SK-N-MC (cell line): ENCODE data around the gene TMED8.
"Not testable (repeated sequence)": the region's sequence is repeated elsewhere in the genome, so short reads cannot be mapped to it uniquely, and the experiment has no call there.

Experiments
- DNase-seq: peaks from one replicate; pipeline ENCODE4 v3.0.0-alpha.2; 2011; ENCODE audit warnings: low read depth, low spot score
- H3K27ac ChIP-seq: fragments of 200-600 bp; sonication (generic); 2 replicates; pipeline ENCODE4 v1.5.1; 2016; ENCODE audit warnings: mixed run types
- H3K36me3 ChIP-seq: fragments of 200-600 bp; sonication (generic); 2 replicates; pipeline ENCODE4 v1.6.1; 2017; ENCODE audit warnings: antibody characterized with exemption, low read length, mixed read lengths; ENCODE audit not compliant: insufficient read depth
- H3K4me3 ChIP-seq: fragments of 200-600 bp; sonication (generic); 2 replicates; pipeline ENCODE4 v1.5.1; 2016
- H3K9ac ChIP-seq: fragments of 200-600 bp; sonication (generic); 2 replicates; pipeline ENCODE4 v1.8.0; 2017; ENCODE audit warnings: mixed run types, mixed read lengths; ENCODE audit not compliant: insufficient read length
- H3K9me3 ChIP-seq: fragments of 200-600 bp; sonication (generic); 2 replicates; pipeline ENCODE4 v1.6.1; 2017; ENCODE audit warnings: low read depth, mild to moderate bottlenecking, antibody characterized with exemption, low read length, moderate library complexity, mixed read lengths
- EZH2 ChIP-seq: fragments of 200-600 bp; sonication (generic); IDR thresholded peaks from one replicate; pipeline ENCODE4 v1.6.1; 2017; ENCODE audit warnings: antibody characterized with exemption
- FOXP2 ChIP-seq: optimal IDR thresholded peaks from 2 replicates; pipeline ENCODE3; 2011; ENCODE audit warnings: mild to moderate bottlenecking, moderate library complexity; ENCODE audit not compliant: insufficient read depth; ENCODE audit errors: extremely low read length, control extremely low read depth
- POLR2AphosphoS5 ChIP-seq: IDR thresholded peaks from 2 replicates; pipeline ENCODE4 v1.6.1; 2012; ENCODE audit warnings: mild to moderate bottlenecking, low read depth, low read length, borderline replicate concordance

Gene TMED8, protein sequence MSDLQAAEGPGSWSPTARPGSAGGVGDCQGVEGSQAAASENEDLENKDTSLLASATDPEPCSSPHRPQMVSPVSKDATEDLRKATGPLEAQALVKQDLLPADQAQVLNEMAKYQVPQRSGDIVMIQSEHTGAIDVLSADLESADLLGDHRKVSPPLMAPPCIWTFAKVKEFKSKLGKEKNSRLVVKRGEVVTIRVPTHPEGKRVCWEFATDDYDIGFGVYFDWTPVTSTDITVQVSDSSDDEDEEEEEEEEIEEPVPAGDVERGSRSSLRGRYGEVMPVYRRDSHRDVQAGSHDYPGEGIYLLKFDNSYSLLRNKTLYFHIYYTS

DNA sequence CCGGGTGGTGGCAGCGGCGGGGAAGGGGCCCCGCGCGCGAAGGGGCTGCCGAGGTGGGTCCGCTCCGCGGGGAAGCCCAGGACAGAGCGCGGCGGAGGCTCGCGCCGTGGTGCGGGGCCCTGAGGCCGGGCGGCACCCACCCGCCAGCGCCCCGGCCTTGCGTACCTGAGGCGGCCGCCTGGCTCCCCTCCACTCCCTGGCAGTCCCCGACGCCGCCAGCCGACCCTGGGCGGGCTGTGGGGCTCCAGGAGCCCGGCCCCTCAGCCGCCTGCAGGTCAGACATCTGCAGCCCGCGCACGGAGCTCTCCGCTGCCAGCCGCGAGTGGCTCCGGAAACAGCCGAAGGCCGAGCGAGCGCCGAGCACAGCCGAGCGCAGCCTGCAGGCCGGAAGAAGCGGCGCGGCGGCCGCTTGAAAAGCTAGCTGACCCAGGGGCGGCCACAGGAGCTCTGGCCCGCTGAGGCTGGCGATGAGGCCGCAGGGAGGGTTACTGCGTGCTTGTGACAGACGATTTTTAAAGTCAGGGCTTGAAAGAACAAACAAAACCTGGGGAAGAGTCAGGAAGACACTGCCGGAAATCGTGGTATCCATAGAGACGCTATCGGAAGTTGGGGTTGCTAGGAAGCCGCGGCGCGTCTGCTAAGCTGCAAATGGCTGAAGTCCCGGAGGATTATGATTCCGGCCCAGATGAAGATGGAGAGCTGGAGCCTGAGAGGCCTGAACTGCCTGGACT, at the start of gene TMED8, which contains the start of gene SAMD15:
Gene TMED8 (minus strand): TSS at position 324 of the 731 bp plus-strand sequence. CDS start 41 bp downstream, at position 283.
Gene SAMD15 (plus strand): TSS at position 609 of the 731 bp plus-strand sequence. CDS start 40 bp downstream, at position 649.
- DNase-seq, result peak; percentile 45
- no peaks in the 10 kb centered on the region for H3K36me3 ChIP-seq
- H3K9me3 ChIP-seq, result no peaks in the 10 kb centered on the region
- peak within 1 kb of the TSS; percentile 57; the same call in 1 of the 2 replicates for H3K27ac ChIP-seq
- peak within 1 kb of the TSS; percentile 93 for H3K4me3 ChIP-seq
- TF ChIP-seq FOXP2, result no peak
- TF ChIP-seq POLR2AphosphoS5, result peak; percentile 80
- TF ChIP-seq EZH2, result no peak
- peak within 1 kb of the TSS; percentile 83 for H3K9ac ChIP-seq

DNA sequence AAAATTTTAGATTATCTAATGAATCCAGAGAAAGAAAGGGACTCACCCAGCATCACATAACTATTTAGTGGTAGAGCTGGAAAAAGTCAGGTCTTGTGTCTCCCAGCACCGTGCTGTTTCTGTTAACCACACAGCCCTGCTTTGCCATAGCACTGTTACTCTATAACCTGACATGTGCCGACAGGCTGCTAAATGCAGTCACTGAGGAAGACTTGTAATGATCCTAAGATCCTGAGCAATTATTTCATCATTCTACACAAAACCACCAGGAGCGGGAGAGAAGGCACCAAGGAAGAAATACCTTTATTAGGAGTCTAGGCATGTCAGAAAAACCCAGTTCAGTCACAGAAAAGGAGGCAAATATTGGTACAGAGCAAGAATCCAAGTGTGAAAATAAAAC, 49.5 kb upstream of the TMED8 start:
- peaks cover 30% of the 10 kb centered on the region; the same call in 1 of the 2 replicates for H3K36me3 ChIP-seq
- no peak overlapping the region for H3K9ac ChIP-seq

DNA sequence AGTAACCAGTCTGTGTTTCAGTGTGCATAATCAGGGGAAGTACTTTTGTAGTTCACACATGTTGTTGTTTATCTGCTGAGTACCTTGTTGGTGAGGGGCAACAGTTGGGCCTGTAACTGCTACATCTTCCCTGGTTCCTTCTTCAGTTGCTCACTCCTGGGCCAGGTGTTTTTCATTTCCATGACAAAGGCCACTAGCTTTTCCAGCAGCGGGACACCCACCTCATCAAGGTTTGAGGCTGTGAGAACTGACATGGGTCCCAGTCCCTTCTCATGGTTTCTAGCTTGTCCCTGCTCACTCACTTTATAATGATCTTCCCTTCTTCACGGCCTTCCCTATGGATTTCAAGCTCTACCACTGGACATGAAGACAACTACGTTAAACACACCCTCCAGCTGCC, 48.0 kb upstream of the TMED8 start:
- no peak for TF ChIP-seq EZH2
- TF ChIP-seq FOXP2, result no peak
- no peak for TF ChIP-seq POLR2AphosphoS5
- Histone ChIP-seq H3K9ac (no peak overlapping the region), H3K9me3 (no peaks in the 10 kb centered on the region), H3K27ac (no peak overlapping the region), H3K36me3 (peaks cover 30% of the 10 kb centered on the region; the same call in 1 of the 2 replicates), H3K4me3 (no peak overlapping the region)
- DNase-seq, result no peak

More for the DNA sequence above, 49.5 kb upstream of the TMED8 start:
- no peaks in the 10 kb centered on the region for H3K9me3 ChIP-seq
- TF ChIP-seq EZH2 (no peak), FOXP2 (no peak), POLR2AphosphoS5 (no peak)
- no peak for DNase-seq
- no peak overlapping the region for H3K4me3 ChIP-seq
- no peak overlapping the region for H3K27ac ChIP-seq

DNA sequence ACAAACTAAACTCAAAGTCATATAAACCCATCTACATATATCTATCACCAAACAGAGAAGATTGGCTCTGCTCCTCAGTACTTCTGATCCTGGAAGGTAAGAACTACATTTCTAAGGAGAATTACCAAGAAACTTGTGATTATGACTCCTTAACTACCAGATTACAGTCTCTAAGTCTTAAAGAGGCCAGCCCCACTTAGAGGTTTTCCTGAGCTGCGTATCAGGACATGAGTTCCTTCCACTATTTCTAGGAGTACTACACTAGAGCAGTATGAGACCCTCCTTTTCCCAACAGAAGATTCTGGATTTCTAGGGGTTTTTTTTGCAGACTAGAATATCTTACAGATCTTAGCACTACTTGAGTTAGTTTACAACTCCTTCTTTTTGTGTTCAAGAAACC, 46.5 kb upstream of the TMED8 start, which contains the start of gene NOXRED1:
Gene NOXRED1 (minus strand): TSS at position 101 of the 400 bp plus-strand sequence. CDS start 634 bp downstream, outside the sequence.
- H3K27ac ChIP-seq, result no peak within 1 kb of the TSS
- peaks cover 15% of the 10 kb centered on the region; the same call in 1 of the 2 replicates for H3K36me3 ChIP-seq
- TF ChIP-seq FOXP2 (no peak), EZH2 (no peak), POLR2AphosphoS5 (no peak)
- H3K4me3 ChIP-seq, result no peak within 1 kb of the TSS
- H3K9ac ChIP-seq, result no peak within 1 kb of the TSS
- DNase-seq, result no peak
- H3K9me3 ChIP-seq, result no peaks in the 10 kb centered on the region

DNA sequence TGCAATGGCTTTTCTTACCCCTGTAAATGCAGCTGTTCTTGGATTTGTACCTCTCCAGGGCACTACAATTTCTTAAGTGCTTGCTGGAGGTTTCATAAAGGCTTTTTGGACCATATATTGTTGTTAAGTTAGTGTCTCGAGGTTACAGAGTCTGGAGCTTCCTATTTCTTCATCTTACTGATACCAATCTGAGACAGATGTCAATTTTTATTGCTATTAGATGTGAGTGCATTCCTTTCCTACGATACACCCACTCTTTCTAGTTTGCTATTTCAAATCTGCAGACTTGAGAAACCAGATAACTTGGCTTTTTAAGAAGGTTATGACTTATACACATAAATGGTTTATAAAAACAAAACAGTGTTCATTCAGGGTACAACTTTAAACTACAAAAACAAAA, 44.3 kb upstream of the TMED8 start:
- no peak for DNase-seq
- TF ChIP-seq FOXP2, result no peak
- TF ChIP-seq POLR2AphosphoS5, result no peak
- no peak for TF ChIP-seq EZH2

DNA sequence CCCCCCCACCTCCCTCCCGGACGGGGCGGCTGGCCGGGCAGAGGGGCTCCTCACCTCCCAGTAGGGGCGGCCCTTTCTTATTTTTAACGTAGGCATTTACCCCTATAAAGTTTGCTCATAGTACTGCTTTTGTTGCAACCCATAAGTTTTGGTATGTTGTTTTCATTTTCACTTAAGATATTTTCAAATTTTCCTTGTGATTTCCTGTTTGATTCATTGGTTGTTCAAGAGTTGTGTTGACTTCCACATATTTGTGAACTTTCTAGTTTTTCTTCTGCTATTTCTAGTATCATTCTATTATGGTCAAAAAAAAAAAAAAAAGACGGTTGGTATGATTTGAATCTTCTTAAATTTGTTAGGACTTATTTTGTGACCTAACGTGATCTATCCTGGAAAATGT, 39.9 kb upstream of the TMED8 start:
- TF ChIP-seq POLR2AphosphoS5 (no peak), EZH2 (no peak), FOXP2 (no peak)
- H3K4me3 ChIP-seq, result no peak overlapping the region
- no peak for DNase-seq

More for the DNA sequence above, 44.3 kb upstream of the TMED8 start:
- no peak overlapping the region for H3K9ac ChIP-seq
- H3K27ac ChIP-seq, result no peak overlapping the region
- H3K9me3 ChIP-seq, result no peaks in the 10 kb centered on the region
- no peak overlapping the region for H3K4me3 ChIP-seq
- H3K36me3 ChIP-seq, result no peaks in the 10 kb centered on the region; the same call in 1 of the 2 replicates

DNA sequence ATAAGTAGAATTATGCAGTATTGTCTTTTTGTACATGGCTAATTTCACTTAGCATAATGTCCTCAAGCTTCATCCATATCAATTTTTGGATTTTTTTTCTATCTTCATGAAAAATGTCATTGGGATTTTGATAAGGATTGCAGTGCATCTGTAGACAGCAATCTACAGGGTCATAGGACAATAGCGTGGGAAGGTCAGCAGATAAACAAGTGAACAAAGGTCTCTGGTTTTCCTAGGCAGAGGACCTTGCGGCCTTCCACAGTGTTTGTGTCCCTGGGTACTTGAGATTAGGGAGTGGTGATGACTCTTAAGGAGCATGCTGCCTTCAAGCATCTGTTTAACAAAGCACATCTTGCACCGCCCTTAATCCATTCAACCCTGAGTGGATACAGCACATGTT, 39.2 kb upstream of the TMED8 start:
- H3K36me3 ChIP-seq, H3K9ac ChIP-seq, H3K4me3 ChIP-seq, DNase-seq, H3K27ac ChIP-seq, H3K9me3 ChIP-seq: not testable (repeated sequence)

More for the DNA sequence above, 39.9 kb upstream of the TMED8 start:
- Histone ChIP-seq H3K36me3 (no peaks in the 10 kb centered on the region), H3K9me3 (no peaks in the 10 kb centered on the region), H3K27ac (no peak overlapping the region), H3K9ac (no peak overlapping the region)

DNA sequence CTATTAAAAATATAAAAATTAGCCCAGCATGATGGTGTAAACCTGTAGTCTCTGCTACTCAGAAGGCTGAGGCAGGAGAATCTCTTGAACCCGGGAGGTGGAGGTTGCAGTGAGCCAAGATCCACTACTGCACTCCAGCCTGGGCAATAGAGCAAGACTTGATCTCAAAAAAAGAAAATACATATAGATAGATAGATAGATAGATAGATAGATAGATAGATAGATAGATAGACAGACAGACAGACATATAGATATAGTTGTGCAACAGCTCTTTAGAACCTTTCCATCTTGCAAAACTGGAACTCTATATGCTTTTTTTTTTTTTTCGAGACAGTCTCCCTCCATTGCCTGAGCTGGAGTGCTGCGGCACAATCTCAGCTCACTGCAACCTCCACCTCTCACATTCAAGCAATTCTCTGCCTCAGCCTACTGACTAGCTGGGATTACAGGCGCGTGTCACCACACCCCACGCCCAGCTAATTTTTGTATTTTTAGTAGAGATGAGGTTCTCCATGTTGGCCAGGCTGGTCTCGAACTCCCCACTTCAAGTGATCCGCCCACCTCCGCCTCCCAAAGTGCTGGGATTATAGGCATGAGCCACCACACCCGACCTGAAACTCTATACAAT, 38.6 kb upstream of the TMED8 start:
- H3K9me3 ChIP-seq, H3K27ac ChIP-seq, H3K4me3 ChIP-seq, DNase-seq, H3K9ac ChIP-seq, H3K36me3 ChIP-seq: not testable (repeated sequence)
